ENCODE data around the gene MORN1. TPM values are rescaled to one million over a fixed set of nuclear protein-coding genes. Genes with fewer than 3 reads are reported as not detected.
A peak's percentile ranks its signal among the peaks of the same experiment; 100 is the strongest.

The MORN1 gene
- total and polyA plus RNA-seq, 2 donors, result 4.7 to 11.1 TPM

- WGBS, result 85% methylated on average over 81 of the region's 81 CpGs
Measured at GRCh38 chr1:2306151-2306978, 85.0 kb downstream of the MORN1 start.

GRCh38 chr1:2304921-2305681 is 86.3 kb downstream of the MORN1 start:
- H3K27ac ChIP-seq (ENCODE audit: low read depth), result no peak overlapping the region
- H3K36me3 ChIP-seq (ENCODE audit: insufficient read depth), result peaks cover 7% of the 10 kb centered on the region
- 74% methylated on average over 49 of the region's 49 CpGs for WGBS
- DNase-seq (ENCODE audit: extremely low spot score), result no peak
- peaks cover 2% of the 10 kb centered on the region for H3K4me1 ChIP-seq (ENCODE audit: insufficient read depth)
- H3K4me3 ChIP-seq (ENCODE audit: low read depth, low read length), result no peak overlapping the region

More at GRCh38 chr1:2306151-2306978, 85.0 kb downstream of the MORN1 start:
- H3K36me3 ChIP-seq (ENCODE audit: insufficient read depth), result peaks cover 7% of the 10 kb centered on the region
- DNase-seq (ENCODE audit: extremely low spot score), result no peak
- H3K4me1 ChIP-seq (ENCODE audit: insufficient read depth), result no peaks in the 10 kb centered on the region
- H3K4me3 ChIP-seq (ENCODE audit: low read depth, low read length), result no peak overlapping the region
- H3K27ac ChIP-seq (ENCODE audit: low read depth), result no peak overlapping the region

GRCh38 chr1:2304282-2304681 is 87.1 kb downstream of the MORN1 start:
- 91% methylated on average over 22 of the region's 22 CpGs for WGBS
- H3K27ac ChIP-seq (ENCODE audit: low read depth), result no peak overlapping the region
- H3K4me1 ChIP-seq (ENCODE audit: insufficient read depth), result peaks cover 2% of the 10 kb centered on the region
- DNase-seq (ENCODE audit: extremely low spot score), result no peak
- H3K4me3 ChIP-seq (ENCODE audit: low read depth, low read length), result no peak overlapping the region
- peaks cover 7% of the 10 kb centered on the region for H3K36me3 ChIP-seq (ENCODE audit: insufficient read depth)

DNA sequence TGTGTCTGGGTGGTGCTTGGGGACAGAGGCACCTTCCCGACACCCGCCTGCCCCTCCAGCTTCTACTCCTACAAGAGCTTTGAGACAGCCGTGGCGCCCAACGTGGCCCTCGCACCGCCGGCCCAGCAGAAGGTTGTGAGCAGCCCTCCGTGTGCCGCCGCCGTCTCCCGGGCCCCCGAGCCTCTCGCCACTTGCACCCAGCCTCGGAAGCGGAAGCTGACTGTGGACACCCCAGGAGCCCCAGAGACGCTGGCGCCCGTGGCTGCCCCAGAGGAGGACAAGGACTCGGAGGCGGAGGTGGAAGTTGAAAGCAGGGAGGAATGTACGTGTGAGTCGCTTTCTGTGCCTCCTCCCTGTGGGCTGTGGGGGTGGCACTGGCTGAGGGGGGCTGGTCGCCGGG is 87.6 kb downstream of the MORN1 start:
- peaks cover 2% of the 10 kb centered on the region for H3K4me1 ChIP-seq (ENCODE audit: insufficient read depth)
- WGBS, result 93% methylated on average over 26 of the region's 26 CpGs
- H3K27ac ChIP-seq (ENCODE audit: low read depth), result no peak overlapping the region
- DNase-seq (ENCODE audit: extremely low spot score), result no peak
- peaks cover 7% of the 10 kb centered on the region for H3K36me3 ChIP-seq (ENCODE audit: insufficient read depth)
- no peak overlapping the region for H3K4me3 ChIP-seq (ENCODE audit: low read depth, low read length)

DNA sequence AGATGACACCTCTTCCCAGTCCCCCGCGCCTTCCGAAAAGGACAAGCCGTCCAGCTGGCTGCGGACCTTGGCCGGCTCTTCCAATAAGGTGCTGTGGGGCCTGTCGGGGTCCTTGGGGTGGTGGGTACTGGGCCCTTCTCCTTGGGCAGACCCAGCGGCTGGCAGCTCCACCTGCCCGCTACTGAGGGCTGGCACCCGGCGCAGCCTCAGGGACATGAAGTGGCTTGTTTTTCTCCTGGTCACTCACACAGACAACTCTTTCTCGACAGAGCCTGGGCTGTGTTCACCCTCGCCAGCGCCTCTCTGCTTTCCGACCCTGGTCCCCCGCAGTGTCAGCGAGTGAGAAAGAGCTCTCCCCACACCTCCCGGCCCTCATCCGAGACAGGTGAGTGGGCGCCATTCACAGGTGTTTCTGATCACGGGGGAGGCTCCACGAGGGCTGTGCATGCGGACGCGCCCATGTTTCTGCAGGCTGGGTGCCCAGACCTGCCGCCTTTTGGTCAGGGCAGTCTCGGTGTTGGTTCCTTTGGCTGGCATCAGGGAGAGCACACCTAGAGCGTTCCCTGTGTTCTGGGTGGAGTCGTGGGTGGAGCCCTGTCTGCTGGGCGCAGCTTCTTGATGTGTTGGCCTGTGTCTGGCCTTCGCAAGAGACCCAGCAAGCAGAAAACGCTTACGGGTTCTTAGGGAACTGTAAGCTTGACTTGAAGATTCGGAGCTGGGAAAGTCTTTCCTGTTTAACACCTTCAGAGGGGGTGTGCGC is 88.2 kb downstream of the MORN1 start:
- 87% methylated on average over 35 of the region's 35 CpGs for WGBS
- no peak for DNase-seq (ENCODE audit: extremely low spot score)
- peaks cover 7% of the 10 kb centered on the region for H3K36me3 ChIP-seq (ENCODE audit: insufficient read depth)
- no peak overlapping the region for H3K27ac ChIP-seq (ENCODE audit: low read depth)
- no peak overlapping the region for H3K4me3 ChIP-seq (ENCODE audit: low read depth, low read length)
- peaks cover 2% of the 10 kb centered on the region for H3K4me1 ChIP-seq (ENCODE audit: insufficient read depth)

GRCh38 chr1:2302292-2302925 is 88.9 kb downstream of the MORN1 start:
- peaks cover 7% of the 10 kb centered on the region for H3K36me3 ChIP-seq (ENCODE audit: insufficient read depth)
- no peak overlapping the region for H3K4me3 ChIP-seq (ENCODE audit: low read depth, low read length)
- DNase-seq (ENCODE audit: extremely low spot score), result no peak
- 88% methylated on average over 24 of the region's 24 CpGs for WGBS
- H3K4me1 ChIP-seq (ENCODE audit: insufficient read depth), result peaks cover 2% of the 10 kb centered on the region
- no peak overlapping the region for H3K27ac ChIP-seq (ENCODE audit: low read depth)

DNA sequence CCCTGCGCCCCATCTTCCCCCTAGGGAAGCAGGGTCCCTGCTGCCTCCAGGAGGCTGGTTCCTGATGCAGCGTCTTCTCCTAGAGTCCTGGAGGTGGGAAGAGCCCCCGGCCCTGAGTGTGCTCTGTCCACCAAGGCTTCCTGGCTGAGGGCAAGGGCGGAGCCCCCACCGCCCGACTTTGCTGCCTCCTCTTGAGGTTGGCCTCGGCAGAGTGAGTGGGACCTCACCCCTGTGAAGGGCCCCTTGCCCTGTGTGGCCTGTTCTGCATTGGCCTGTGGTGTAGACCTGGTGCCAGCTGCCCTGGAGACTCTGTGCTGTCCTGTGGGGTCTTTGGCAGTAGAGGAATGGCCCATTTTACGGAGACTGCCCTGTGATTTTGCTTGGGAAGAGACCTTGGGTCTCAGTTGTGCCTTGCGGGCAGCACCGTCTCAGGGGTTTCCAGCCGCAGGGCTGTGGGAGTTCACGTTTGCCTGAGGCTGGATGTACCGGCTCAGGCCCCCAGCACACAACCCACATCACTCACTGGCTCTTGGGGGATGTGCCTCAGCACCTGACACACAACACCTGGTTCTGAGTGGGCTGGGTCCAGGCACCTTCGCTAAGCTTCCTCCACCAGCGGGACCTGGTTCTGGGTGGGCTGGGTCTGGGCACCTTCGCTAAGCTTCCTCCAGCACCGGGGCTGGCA is 89.6 kb downstream of the MORN1 start:
- Histone ChIP-seq H3K4me3 (ENCODE audit: low read depth, low read length) (no peak overlapping the region), H3K27ac (ENCODE audit: low read depth) (no peak overlapping the region), H3K4me1 (ENCODE audit: insufficient read depth) (peaks cover 2% of the 10 kb centered on the region), H3K36me3 (ENCODE audit: insufficient read depth) (peaks cover 2% of the 10 kb centered on the region)
- 77% methylated on average over 17 of the region's 17 CpGs for WGBS
- no peak for DNase-seq (ENCODE audit: extremely low spot score)

- DNase-seq (ENCODE audit: extremely low spot score), result no peak
- Histone ChIP-seq H3K36me3 (ENCODE audit: insufficient read depth) (no peaks in the 10 kb centered on the region), H3K4me3 (ENCODE audit: low read depth, low read length) (peak overlapping the region; percentile 6), H3K27ac (ENCODE audit: low read depth) (peak overlapping the region; percentile 18), H3K4me1 (ENCODE audit: insufficient read depth) (peaks cover 2% of the 10 kb centered on the region)
- 25% methylated on average over 37 of the region's 37 CpGs for WGBS
Measured at GRCh38 chr1:2300851-2301606, 90.3 kb downstream of the MORN1 start.

- Histone ChIP-seq H3K27ac (ENCODE audit: low read depth) (peak overlapping the region; percentile 18), H3K4me1 (ENCODE audit: insufficient read depth) (peaks cover 2% of the 10 kb centered on the region), H3K36me3 (ENCODE audit: insufficient read depth) (no peaks in the 10 kb centered on the region), H3K4me3 (ENCODE audit: low read depth, low read length) (peak overlapping the region; percentile 6)
- DNase-seq (ENCODE audit: extremely low spot score), result no peak
- WGBS, result 66% methylated on average over 32 of the region's 32 CpGs
Measured at GRCh38 chr1:2300004-2300771, 91.2 kb downstream of the MORN1 start.

- H3K36me3 ChIP-seq (ENCODE audit: insufficient read depth), result no peaks in the 10 kb centered on the region
- no peak overlapping the region for H3K4me3 ChIP-seq (ENCODE audit: low read depth, low read length)
- WGBS, result 32% methylated on average over 24 of the region's 24 CpGs
- H3K4me1 ChIP-seq (ENCODE audit: insufficient read depth), result peaks cover 2% of the 10 kb centered on the region
- H3K27ac ChIP-seq (ENCODE audit: low read depth), result no peak overlapping the region
- DNase-seq (ENCODE audit: extremely low spot score), result no peak
Measured at GRCh38 chr1:2299131-2299627, 92.2 kb downstream of the MORN1 start.

- WGBS, result 77% methylated on average over 12 of the region's 12 CpGs
- no peak overlapping the region for H3K4me3 ChIP-seq (ENCODE audit: low read depth, low read length)
- H3K4me1 ChIP-seq (ENCODE audit: insufficient read depth), result peaks cover 2% of the 10 kb centered on the region
- H3K36me3 ChIP-seq (ENCODE audit: insufficient read depth), result no peaks in the 10 kb centered on the region
- DNase-seq (ENCODE audit: extremely low spot score), result no peak
- H3K27ac ChIP-seq (ENCODE audit: low read depth), result no peak overlapping the region
Measured at GRCh38 chr1:2298685-2299084, 92.7 kb downstream of the MORN1 start.

Measured in urinary bladder (tissue), 4 donors.